ENCODE data around the gene NINL.

DNA sequence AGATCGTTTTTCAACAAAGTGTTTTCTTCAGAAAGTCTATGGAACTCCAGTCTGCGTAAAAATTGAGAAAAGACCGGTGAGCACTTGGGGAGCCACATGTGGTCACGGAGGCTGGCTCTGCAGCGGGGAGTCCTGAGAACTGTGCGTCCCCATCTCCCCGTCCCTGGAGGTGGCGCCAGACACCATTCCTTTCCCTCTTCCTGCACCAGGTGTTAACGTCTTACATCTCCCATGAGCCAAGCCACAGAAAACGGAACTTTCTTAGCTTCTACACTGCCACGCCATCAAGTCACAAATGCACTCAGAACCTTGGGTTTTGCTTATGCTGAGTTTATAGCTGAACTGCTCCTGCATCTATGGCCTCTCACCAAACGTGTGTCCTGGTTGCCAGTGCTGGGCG is 115.3 kb downstream of the NINL start:
- TF ChIP-seq ZNF274 (IDR thresholded peaks at IDR 0.05; ENCODE audit: low read depth, low read length), result no peak
- TF ChIP-seq SUZ12 (IDR thresholded peaks at IDR 0.05; ENCODE audit: extremely low read depth, insufficient read depth, insufficient read length), result no peak
